GM18867 (cell line): ENCODE measurements around the gene SCLT1.
"Not testable (repeated sequence)": the region's sequence is repeated elsewhere in the genome, so short reads cannot be mapped to it uniquely, and the experiment has no call there.

Experiments used
- ATAC-seq: cut with Tn5 transposase; IDR thresholded peaks from one replicate; pipeline ENCODE4 v1.9.1; 2021; ENCODE audit warnings: mild to moderate bottlenecking, moderate library complexity; ENCODE audit not compliant: unreplicated experiment

Gene SCLT1

GRCh38 chr4:129077326-129077725, 16.0 kb downstream of the SCLT1 start:
- no peak for ATAC-seq

GRCh38 chr4:129069537-129069936, 23.8 kb downstream of the SCLT1 start:
- ATAC-seq, result not testable (repeated sequence)

- ATAC-seq, result no peak
Measured at GRCh38 chr4:129064717-129065116, 28.6 kb downstream of the SCLT1 start.

GRCh38 chr4:129063640-129064039, 29.7 kb downstream of the SCLT1 start:
- ATAC-seq, result no peak

GRCh38 chr4:129062580-129062979, 30.8 kb downstream of the SCLT1 start:
- ATAC-seq, result no peak

GRCh38 chr4:129059028-129059427, 34.3 kb downstream of the SCLT1 start:
- no peak for ATAC-seq

- ATAC-seq, result no peak
Measured at GRCh38 chr4:129046055-129046959, 47.0 kb downstream of the SCLT1 start.

- no peak for ATAC-seq
Measured at GRCh38 chr4:129043523-129043922, 49.8 kb downstream of the SCLT1 start.

GRCh38 chr4:129040471-129040870, 52.9 kb downstream of the SCLT1 start:
- ATAC-seq, result no peak

- no peak for ATAC-seq
Measured at GRCh38 chr4:129037093-129037492, 56.2 kb downstream of the SCLT1 start.

- no peak for ATAC-seq
Measured at GRCh38 chr4:129014566-129015509, 78.5 kb downstream of the SCLT1 start.

- no peak for ATAC-seq
Measured at GRCh38 chr4:129008096-129008495, 85.2 kb downstream of the SCLT1 start.

GRCh38 chr4:128986908-128987307, 106.4 kb downstream of the SCLT1 start:
- ATAC-seq, result no peak

- ATAC-seq, result no peak
Measured at GRCh38 chr4:128986019-128986418, 107.3 kb downstream of the SCLT1 start.

GRCh38 chr4:128983771-128984485, 109.4 kb downstream of the SCLT1 start:
- ATAC-seq, result no peak

- no peak for ATAC-seq
Measured at GRCh38 chr4:128981377-128981776, 112.0 kb downstream of the SCLT1 start.

GRCh38 chr4:128980816-128981326, 112.5 kb downstream of the SCLT1 start:
- ATAC-seq, result no peak

GRCh38 chr4:128979934-128980333, 113.4 kb downstream of the SCLT1 start:
- ATAC-seq, result no peak

- ATAC-seq, result no peak
Measured at GRCh38 chr4:128978985-128979384, 114.4 kb downstream of the SCLT1 start.

- no peak for ATAC-seq
Measured at GRCh38 chr4:128974136-128974581, 119.2 kb downstream of the SCLT1 start.

- ATAC-seq, result no peak
Measured at GRCh38 chr4:128973384-128973783, 120.0 kb downstream of the SCLT1 start.
